ENCODE measurements around the gene RNF144A.

DNA sequence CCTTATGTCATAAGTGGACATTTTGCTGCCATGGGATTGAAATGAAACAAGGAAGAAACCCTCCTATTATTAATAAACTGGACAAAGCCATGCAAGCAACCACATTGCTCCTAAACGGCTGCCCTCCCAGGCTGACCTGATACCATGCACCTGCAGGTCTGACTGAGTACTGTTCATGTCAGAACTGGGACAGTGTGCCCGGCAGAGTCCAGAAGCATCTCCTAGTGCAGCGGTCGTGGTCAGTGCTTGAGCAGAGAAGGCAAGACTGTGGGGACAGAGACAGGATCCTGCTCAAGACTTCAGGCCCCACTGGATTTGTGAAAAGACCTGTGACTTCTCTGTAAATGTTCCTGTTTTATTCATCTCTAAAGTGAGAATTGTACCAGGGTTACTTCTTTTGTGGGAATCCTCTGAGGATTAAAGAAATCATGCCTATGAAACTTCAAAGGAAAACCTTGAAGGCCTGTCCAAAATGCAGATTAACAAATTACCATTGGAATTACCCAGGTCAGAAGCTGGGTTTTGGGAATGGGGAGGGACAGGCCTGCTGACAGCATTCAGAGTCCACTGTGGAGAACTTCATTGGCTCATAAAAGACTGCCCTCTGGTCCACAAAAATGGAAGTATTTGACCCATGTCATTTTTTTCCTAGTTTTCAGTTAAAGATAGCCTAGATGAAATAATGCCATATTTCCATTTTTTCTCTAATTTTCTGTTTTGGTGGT is 13.9 kb downstream of the RNF144A start:
- TF ChIP-seq POLR2A (IDR thresholded peaks at IDR 0.05; ENCODE audit: extremely low read depth, insufficient read length) (no peak), MYC (IDR thresholded peaks at IDR 0.05; ENCODE audit: low read depth, low read length) (no peak)
- TF ChIP-seq, protein P1, sequence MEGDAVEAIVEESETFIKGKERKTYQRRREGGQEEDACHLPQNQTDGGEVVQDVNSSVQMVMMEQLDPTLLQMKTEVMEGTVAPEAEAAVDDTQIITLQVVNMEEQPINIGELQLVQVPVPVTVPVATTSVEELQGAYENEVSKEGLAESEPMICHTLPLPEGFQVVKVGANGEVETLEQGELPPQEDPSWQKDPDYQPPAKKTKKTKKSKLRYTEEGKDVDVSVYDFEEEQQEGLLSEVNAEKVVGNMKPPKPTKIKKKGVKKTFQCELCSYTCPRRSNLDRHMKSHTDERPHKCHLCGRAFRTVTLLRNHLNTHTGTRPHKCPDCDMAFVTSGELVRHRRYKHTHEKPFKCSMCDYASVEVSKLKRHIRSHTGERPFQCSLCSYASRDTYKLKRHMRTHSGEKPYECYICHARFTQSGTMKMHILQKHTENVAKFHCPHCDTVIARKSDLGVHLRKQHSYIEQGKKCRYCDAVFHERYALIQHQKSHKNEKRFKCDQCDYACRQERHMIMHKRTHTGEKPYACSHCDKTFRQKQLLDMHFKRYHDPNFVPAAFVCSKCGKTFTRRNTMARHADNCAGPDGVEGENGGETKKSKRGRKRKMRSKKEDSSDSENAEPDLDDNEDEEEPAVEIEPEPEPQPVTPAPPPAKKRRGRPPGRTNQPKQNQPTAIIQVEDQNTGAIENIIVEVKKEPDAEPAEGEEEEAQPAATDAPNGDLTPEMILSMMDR (IDR thresholded peaks at IDR 0.05; ENCODE audit: low read depth, low read length) = no peak

Measured in NB4 (cell line).